Measurements from ENCODE around the gene TMEM30A. TPM values are rescaled to one million over a fixed set of nuclear protein-coding genes. Genes with fewer than 3 reads are reported as not detected.

Gene TMEM30A
- total RNA-seq, 1 experiment from 2014 or later, result 73.1 TPM

GRCh38 chr6:75300531-75300855 lies 15.9 kb upstream of the TMEM30A start:
- Histone ChIP-seq H3K27me3 (no peaks in the 10 kb centered on the region), H3K4me3 (no peak overlapping the region), H3K36me3 (no peaks in the 10 kb centered on the region), H3K9me3 (no peaks in the 10 kb centered on the region)
- no peak for DNase-seq

DNA sequence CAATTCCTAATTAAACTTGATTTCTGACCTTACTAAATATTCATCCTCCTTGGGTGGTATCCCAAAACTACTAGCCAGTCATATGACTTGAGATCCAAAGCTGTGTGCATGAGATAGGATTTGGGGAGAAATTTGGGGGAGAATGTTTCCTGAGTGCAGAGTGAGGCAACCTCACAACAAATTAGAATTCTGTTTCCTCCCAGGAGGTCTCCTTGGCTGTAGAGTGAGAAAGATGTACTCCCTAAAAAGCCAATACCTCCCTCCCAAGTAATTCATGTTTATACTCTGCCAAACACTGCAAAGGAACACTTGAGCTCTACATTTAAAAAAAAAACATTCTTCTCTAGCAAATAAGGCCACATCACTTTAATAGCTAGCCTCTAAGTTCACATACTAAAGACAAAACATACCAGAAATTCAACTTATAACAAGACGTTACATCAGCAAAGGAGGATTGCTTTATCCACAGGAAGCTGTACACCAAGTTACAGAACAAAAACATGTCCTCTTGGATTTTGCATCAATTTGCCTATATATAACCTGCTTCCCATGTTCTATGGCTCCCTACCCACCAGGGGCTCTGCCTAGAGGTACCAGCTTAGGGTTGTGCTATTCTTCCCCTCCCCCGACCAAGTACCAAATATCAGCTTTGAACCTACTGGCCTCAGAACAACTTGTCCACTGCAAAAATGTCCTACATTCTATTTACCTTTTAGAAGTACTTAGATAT lies 15.4 kb upstream of the TMEM30A start:
- Histone ChIP-seq H3K36me3 (no peaks in the 10 kb centered on the region), H3K4me3 (no peak overlapping the region), H3K9me3 (no peaks in the 10 kb centered on the region)

DNA sequence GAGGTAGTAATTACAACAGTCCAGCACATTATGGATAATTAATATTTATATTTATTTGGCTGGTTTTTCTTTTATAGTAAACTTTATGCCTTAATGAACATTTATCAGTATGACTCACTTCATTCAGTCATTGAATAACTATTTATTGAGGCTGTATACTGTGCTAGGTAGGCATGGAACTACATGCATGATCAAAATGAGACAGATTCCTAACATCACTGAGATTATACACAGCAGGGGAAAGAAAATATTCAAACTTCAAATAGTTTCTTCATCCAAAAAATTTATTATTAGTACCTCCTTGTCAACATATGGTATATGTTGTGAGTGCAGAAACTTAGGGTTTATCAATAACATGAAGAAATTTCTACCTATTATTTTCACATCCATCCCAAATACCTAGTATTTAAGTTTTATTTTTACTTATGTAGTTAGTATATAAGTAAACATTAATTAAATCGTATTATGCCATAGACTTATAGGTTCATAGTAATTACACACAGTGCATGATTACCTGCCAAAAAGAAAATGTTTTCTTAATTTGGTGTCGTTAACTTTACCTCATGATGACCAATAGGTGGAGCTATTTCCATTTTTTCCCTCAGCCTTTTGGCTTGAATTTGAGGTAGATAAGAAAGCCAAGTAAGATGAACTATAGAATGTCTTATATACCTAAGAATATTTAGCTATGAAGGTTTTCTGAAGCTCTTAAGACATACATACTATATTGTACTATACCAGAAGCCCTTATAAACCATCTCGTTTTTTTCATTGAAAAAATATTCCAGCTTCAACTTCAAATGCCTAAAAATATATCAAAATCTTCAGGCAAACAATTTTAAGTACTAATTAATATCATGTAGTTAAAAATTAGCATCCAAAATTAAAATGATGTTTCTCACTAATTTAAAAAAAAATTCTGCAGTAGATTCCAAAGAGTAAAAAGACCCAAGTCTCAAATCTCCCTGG lies 12.5 kb upstream of the TMEM30A start:
- no peak for DNase-seq
- no peak overlapping the region for H3K4me3 ChIP-seq
- H3K36me3 ChIP-seq, result no peaks in the 10 kb centered on the region
- no peaks in the 10 kb centered on the region for H3K27me3 ChIP-seq
- H3K9me3 ChIP-seq, result no peaks in the 10 kb centered on the region

More for the DNA sequence above, 15.4 kb upstream of the TMEM30A start:
- H3K27me3 ChIP-seq, result no peaks in the 10 kb centered on the region
- no peak for DNase-seq

- Histone ChIP-seq H3K27me3 (no peaks in the 10 kb centered on the region), H3K36me3 (no peaks in the 10 kb centered on the region), H3K9me3 (no peaks in the 10 kb centered on the region), H3K4me3 (no peak overlapping the region)
- no peak for DNase-seq
These were observed 8.0 kb upstream of the TMEM30A start for GRCh38 chr6:75292555-75292954.

DNA sequence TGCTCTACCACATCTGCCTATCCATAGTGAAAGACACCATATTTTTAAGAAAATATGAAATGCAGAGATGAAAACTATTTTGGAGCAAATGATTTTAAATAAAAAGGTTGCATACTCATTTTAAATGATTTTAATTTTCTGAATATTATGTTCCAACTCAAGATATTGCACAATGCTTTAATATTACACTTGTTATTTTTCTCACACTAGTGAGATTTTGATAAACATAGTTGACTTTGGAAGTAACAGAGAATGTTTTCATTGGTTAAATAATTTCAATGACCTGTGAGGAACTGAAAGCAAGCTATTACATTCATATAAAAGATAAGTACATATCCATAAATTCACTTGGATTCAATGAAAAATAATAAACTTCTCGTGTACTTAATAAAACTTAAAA lies 7.2 kb upstream of the TMEM30A start:
- no peaks in the 10 kb centered on the region for H3K27me3 ChIP-seq
- H3K9me3 ChIP-seq, result no peaks in the 10 kb centered on the region
- DNase-seq, result no peak
- no peak overlapping the region for H3K4me3 ChIP-seq
- H3K36me3 ChIP-seq, result no peaks in the 10 kb centered on the region

DNA sequence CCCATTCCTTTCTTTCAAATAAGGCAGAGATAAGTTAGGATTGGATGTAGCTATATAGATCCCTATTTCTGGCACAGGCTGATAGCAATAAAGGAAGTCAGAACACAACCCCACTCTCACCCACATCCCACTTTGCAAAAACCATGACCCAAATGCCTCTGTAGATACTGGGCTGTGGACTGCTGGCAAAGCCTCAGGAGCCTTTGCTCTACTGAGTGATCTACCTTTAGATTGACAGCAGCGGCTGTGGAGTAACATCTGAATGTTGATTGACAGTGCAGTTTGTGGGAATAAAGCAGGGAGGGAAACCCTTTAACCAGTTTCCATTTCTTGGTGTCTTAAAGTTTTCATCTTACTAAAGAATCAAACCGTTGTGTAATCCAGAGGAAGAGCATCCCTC lies 6.7 kb upstream of the TMEM30A start:
- Histone ChIP-seq H3K27me3 (no peaks in the 10 kb centered on the region), H3K4me3 (no peak overlapping the region), H3K36me3 (no peaks in the 10 kb centered on the region), H3K9me3 (no peaks in the 10 kb centered on the region)
- DNase-seq, result no peak

GRCh38 chr6:75290136-75290945 lies 5.7 kb upstream of the TMEM30A start:
- H3K36me3 ChIP-seq, result no peaks in the 10 kb centered on the region
- no peak for DNase-seq
- H3K27me3 ChIP-seq, result no peaks in the 10 kb centered on the region
- no peak overlapping the region for H3K4me3 ChIP-seq
- H3K9me3 ChIP-seq, result no peaks in the 10 kb centered on the region

DNA sequence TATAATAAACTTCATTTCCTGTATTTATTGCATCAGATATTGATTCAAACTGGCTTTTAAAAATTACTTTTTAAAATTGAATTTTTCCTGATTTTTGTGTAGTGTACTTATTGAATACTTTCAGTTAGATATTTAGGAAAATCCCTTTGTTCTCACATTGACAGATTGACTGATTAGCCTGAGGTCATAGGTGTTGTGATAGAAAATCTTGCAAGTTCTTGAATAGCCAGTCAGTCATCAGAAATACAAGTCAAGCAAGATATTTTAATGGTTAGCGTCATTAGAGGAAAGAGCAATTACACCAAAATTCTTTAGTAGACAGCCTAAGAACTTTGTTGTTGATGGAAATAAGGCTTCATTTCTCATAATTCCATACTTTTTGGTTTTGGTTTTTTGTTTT lies 3.4 kb upstream of the TMEM30A start:
- DNase-seq, result no peak
- H3K9me3 ChIP-seq, result no peaks in the 10 kb centered on the region
- H3K27me3 ChIP-seq, result no peaks in the 10 kb centered on the region
- H3K36me3 ChIP-seq, result no peaks in the 10 kb centered on the region
- H3K4me3 ChIP-seq, result no peak overlapping the region

- Histone ChIP-seq H3K36me3 (no peaks in the 10 kb centered on the region), H3K27me3 (no peaks in the 10 kb centered on the region), H3K4me3 (no peak overlapping the region), H3K9me3 (no peaks in the 10 kb centered on the region)
- DNase-seq, result no peak
These were observed 2.8 kb upstream of the TMEM30A start for GRCh38 chr6:75287424-75287823.

DNA sequence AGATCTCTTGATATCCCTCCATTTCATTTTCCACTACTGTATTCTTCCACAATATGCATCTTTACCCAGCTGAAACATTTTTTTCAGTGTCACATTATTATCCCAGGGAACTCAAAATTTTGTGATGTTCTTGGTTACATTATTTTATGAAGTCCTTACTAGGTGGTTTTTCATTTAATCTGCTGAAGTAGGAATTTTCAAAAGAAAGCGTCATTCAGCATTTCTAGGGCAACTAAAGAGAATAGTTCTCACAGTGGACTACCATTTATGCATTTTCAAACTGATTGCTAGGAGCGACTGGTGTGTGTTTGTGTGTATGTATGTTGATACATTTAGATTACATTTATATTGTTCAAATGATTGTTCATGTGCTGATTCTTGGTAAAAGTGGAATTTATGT lies 2.4 kb upstream of the TMEM30A start:
- DNase-seq, result no peak
- no peaks in the 10 kb centered on the region for H3K9me3 ChIP-seq
- no peak overlapping the region for H3K4me3 ChIP-seq
- H3K27me3 ChIP-seq, result no peaks in the 10 kb centered on the region
- H3K36me3 ChIP-seq, result no peaks in the 10 kb centered on the region

DNA sequence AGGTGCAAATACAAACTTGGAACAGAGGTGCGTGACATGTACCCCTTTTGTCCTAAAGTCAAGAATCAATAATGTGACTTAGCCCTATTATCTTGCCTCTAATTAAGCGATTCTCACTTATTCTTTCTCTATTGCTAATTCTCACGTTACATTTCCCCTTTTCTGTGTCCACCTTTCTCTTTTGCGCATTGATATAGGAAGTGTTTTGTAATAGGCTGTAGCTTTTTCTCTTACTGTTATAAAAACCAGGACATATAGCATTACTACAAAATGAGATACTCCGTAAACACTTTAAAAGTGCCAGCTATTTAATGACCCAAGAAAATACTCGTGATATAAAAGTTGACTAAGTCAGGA lies 669 bp upstream of the TMEM30A start:
- H3K36me3 ChIP-seq, result 0 out of 2 replicates have a peak, but pooled peaks cover 2% of the 10 kb centered on the region
- no peaks in the 10 kb centered on the region for H3K27me3 ChIP-seq
- DNase-seq, result no peak

GRCh38 chr6:75283907-75284631 lies 523 bp downstream of the TMEM30A start:
- H3K9me3 ChIP-seq, result no peaks in the 10 kb centered on the region
- peak; percentile 40 for DNase-seq
- H3K4me3 ChIP-seq, result peak overlapping the region; percentile 89
- no peaks in the 10 kb centered on the region for H3K27me3 ChIP-seq
- H3K36me3 ChIP-seq, result 0 out of 2 replicates have a peak, but pooled peaks cover 5% of the 10 kb centered on the region

More for the DNA sequence above, 669 bp upstream of the TMEM30A start:
- H3K4me3 ChIP-seq, result peak overlapping the region; percentile 89
- H3K9me3 ChIP-seq, result no peaks in the 10 kb centered on the region

- H3K36me3 ChIP-seq, result 0 out of 2 replicates have a peak, but pooled peaks cover 5% of the 10 kb centered on the region
- H3K9me3 ChIP-seq, result no peaks in the 10 kb centered on the region
- DNase-seq, result no peak
- no peaks in the 10 kb centered on the region for H3K27me3 ChIP-seq
- H3K4me3 ChIP-seq, result peak overlapping the region; percentile 89
These were observed 1.9 kb downstream of the TMEM30A start for GRCh38 chr6:75282706-75283105.

DNA sequence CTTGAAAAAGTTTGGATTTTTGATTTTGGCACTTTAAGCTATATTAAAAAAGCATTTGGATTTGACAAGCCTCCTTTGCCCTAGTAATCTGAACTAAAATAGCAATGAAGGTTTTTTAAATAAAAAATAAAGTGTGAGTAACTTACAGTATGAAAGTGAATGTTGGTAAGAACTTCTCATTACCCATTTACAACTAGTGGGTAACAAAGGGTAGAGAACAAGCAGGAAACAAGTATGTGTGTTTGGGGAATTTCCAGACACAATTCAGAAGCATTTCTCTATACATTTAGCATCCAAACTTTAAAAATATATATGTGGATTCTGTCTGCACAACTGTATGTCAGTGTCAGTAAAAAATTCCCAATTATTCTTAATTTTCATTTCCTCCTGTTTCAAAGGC lies 2.9 kb downstream of the TMEM30A start:
- Histone ChIP-seq H3K9me3 (no peaks in the 10 kb centered on the region), H3K27me3 (no peaks in the 10 kb centered on the region), H3K36me3 (0 out of 2 replicates have a peak, but pooled peaks cover 5% of the 10 kb centered on the region), H3K4me3 (no peak overlapping the region)
- DNase-seq, result no peak

DNA sequence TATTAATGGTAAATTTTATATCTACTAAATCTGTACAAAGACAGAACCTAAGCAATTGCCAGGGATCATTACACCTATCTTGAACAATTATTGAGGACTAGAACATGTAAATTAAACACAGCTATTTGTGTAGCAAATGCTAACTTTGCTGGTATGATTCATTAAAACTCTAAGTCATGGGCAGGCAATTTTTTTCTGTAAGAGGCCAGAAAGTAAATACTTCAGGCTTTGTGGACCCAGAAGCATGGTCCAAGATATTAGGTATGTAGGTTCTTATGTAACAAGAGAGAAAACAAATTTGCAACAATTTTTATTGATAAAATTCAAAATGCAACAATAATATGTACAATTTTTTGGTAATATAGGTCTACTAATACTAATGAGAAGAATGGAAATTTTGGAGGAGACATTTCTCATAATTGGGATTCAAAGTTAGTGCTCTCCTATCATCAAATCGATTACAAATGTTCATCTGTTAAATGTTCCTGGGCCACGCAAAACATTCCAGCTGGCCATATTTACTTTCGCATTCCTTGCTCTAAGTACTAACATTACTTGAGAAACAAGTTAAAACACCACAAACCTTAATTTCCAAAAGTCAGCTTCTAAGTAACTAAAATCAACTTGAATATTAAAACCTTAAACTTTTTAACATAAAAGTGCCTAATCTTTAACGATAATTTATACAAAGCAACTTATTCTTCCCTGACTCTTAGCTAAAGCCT lies 4.3 kb downstream of the TMEM30A start:
- peaks cover 5% of the 10 kb centered on the region; the same call in 1 of the 2 replicates for H3K36me3 ChIP-seq
- no peaks in the 10 kb centered on the region for H3K27me3 ChIP-seq
- H3K4me3 ChIP-seq, result no peak overlapping the region
- no peak for DNase-seq
- no peaks in the 10 kb centered on the region for H3K9me3 ChIP-seq

- Histone ChIP-seq H3K4me3 (no peak overlapping the region), H3K27me3 (no peaks in the 10 kb centered on the region), H3K36me3 (peaks cover 7% of the 10 kb centered on the region), H3K9me3 (no peaks in the 10 kb centered on the region)
- DNase-seq, result no peak
These were observed 5.2 kb downstream of the TMEM30A start for GRCh38 chr6:75279418-75279817.
